HepG2 (cell line): ENCODE results near the gene PATE4. TPM values are rescaled to one million over a fixed set of nuclear protein-coding genes. Genes with fewer than 3 reads are reported as not detected.

Source experiments
- BRCA1 ChIP-seq: sonication (generic); formaldehyde crosslinking; IDR thresholded peaks from 2 replicates; pipeline ENCODE4 v1.4.0; 2020; ENCODE audit warnings: missing genetic modification reagents
- CAMTA2 ChIP-seq: sonication (generic); formaldehyde crosslinking; IDR thresholded peaks from 2 replicates; pipeline ENCODE4 v1.4.0; 2020; ENCODE audit warnings: mild to moderate bottlenecking, missing genetic modification reagents, borderline replicate concordance
- DNMT1 ChIP-seq: sonication (generic); formaldehyde crosslinking; IDR thresholded peaks from 2 replicates; pipeline ENCODE4 v1.5.1; 2020; ENCODE audit warnings: mild to moderate bottlenecking, missing genetic modification reagents
- ELF4 ChIP-seq: sonication (generic); formaldehyde crosslinking; IDR thresholded peaks from 2 replicates; pipeline ENCODE4 v1.5.0; 2020; ENCODE audit warnings: missing genetic modification reagents, mild to moderate bottlenecking, moderate library complexity, borderline replicate concordance
- FOXP1 ChIP-seq, 2 experiments: fragments of 450-650 bp in 1 of 2; IDR thresholded peaks; 2 replicates each; pipeline ENCODE4 v1.6.1; 2017 to 2018; ENCODE audit warnings: antibody characterized with exemption in 1 of 2
- MEIS2 ChIP-seq: sonication (generic); formaldehyde crosslinking; IDR thresholded peaks from 2 replicates; pipeline ENCODE4 v1.9.0; 2021; ENCODE audit warnings: mild to moderate bottlenecking, missing genetic modification reagents
- PHF5A ChIP-seq: IDR thresholded peaks from one replicate; pipeline ENCODE4 v1.6.1; 2018; ENCODE audit warnings: low read depth, missing genetic modification reagents; ENCODE audit not compliant: unreplicated experiment
- RFXANK ChIP-seq: IDR thresholded peaks from 2 replicates; pipeline ENCODE4 v1.6.1; 2016
- STAG1 ChIP-seq: sonication (generic); formaldehyde crosslinking; IDR thresholded peaks from 2 replicates; pipeline ENCODE4 v1.4.0; 2020; ENCODE audit warnings: missing genetic modification reagents
- ZKSCAN5 ChIP-seq: sonication (generic); formaldehyde crosslinking; IDR thresholded peaks from 2 replicates; pipeline ENCODE4 v1.5.1; 2020; ENCODE audit warnings: mild to moderate bottlenecking, missing genetic modification reagents
- ZNF207 ChIP-seq: fragments of 450-650 bp; IDR thresholded peaks from 2 replicates; pipeline ENCODE4 v1.6.1; 2016; ENCODE audit warnings: antibody characterized with exemption, borderline replicate concordance
- ZNF263 ChIP-seq: sonication (generic); formaldehyde crosslinking; IDR thresholded peaks from 2 replicates; pipeline ENCODE4 v1.4.0; 2020; ENCODE audit warnings: missing genetic modification reagents
- ZNF670 ChIP-seq: sonication (generic); formaldehyde crosslinking; IDR thresholded peaks from 2 replicates; pipeline ENCODE4 v1.8.0; 2022; ENCODE audit warnings: mild to moderate bottlenecking, missing genetic modification reagents, borderline replicate concordance
- ZNF678 ChIP-seq: sonication (generic); formaldehyde crosslinking; IDR thresholded peaks from 2 replicates; pipeline ENCODE4 v1.4.0; 2020; ENCODE audit warnings: mild to moderate bottlenecking, missing genetic modification reagents
- ZNF746 ChIP-seq: sonication (generic); formaldehyde crosslinking; IDR thresholded peaks from 2 replicates; pipeline ENCODE4 v1.8.0; 2022; ENCODE audit warnings: mild to moderate bottlenecking, missing genetic modification reagents
- ZNF75D ChIP-seq: sonication (generic); formaldehyde crosslinking; IDR thresholded peaks from 2 replicates; pipeline ENCODE4 v1.8.1; 2023; ENCODE audit warnings: missing genetic modification reagents, mild to moderate bottlenecking, borderline replicate concordance
- polyA plus RNA-seq, 8 experiments: library from polyadenylated mRNA; depleted of rRNA in 3 of 8; stranded (reverse) in 7 of 8; unstranded in 1 of 8; fragments of >200 nt; fragmentation: Illumina TruSeq in 4 of 8; extraction: Trizol in 4 of 8; gene quantifications; 2 replicates each; pipeline versions ENCODE4 v1.2.1 to v1.2.3, GENCODE V29; 2011 to 2016; ENCODE audit warnings: low read depth in 4 of 8, missing spikeins in 1 of 8, mixed read lengths in 1 of 8; ENCODE audit not compliant: insufficient read depth in 1 of 8
- total RNA-seq, 5 experiments: library from RNA; depleted of rRNA; stranded (reverse); fragments of >200 nt; fragmentation: Illumina TruSeq; extraction: Trizol; gene quantifications; 2 replicates each; pipeline ENCODE4 v1.2.3, GENCODE V29; 2016; ENCODE audit warnings: low read depth in 1 of 5
- TF ChIP-seq, protein P1 (sequence below): sonication (generic); formaldehyde crosslinking; IDR thresholded peaks from 2 replicates; pipeline ENCODE4 v1.5.0; 2020; ENCODE audit warnings: mild to moderate bottlenecking, missing genetic modification reagents, borderline replicate concordance
- TF ChIP-seq, protein P2 (sequence below): IDR thresholded peaks from 2 replicates; pipeline ENCODE4 v1.6.1; 2016; ENCODE audit warnings: low read depth
- TF ChIP-seq, protein P3 (sequence below): sonication (generic); formaldehyde crosslinking; IDR thresholded peaks from 2 replicates; pipeline ENCODE4 v1.4.0; 2020; ENCODE audit warnings: missing genetic modification reagents
- TF ChIP-seq, protein P4 (sequence below): IDR thresholded peaks from 2 replicates; pipeline ENCODE4 v1.6.1; 2016; ENCODE audit warnings: low read depth, borderline replicate concordance
- TF ChIP-seq, protein P5 (sequence below): sonication (generic); formaldehyde crosslinking; IDR thresholded peaks from 2 replicates; pipeline ENCODE4 v1.4.0; 2020; ENCODE audit warnings: mild to moderate bottlenecking, missing genetic modification reagents

Gene PATE4
- total and polyA plus RNA-seq, 2 of the 13 experiments (the other 11 are each of a cell fraction or from before 2014, with no cell fraction given), result not detected

DNA sequence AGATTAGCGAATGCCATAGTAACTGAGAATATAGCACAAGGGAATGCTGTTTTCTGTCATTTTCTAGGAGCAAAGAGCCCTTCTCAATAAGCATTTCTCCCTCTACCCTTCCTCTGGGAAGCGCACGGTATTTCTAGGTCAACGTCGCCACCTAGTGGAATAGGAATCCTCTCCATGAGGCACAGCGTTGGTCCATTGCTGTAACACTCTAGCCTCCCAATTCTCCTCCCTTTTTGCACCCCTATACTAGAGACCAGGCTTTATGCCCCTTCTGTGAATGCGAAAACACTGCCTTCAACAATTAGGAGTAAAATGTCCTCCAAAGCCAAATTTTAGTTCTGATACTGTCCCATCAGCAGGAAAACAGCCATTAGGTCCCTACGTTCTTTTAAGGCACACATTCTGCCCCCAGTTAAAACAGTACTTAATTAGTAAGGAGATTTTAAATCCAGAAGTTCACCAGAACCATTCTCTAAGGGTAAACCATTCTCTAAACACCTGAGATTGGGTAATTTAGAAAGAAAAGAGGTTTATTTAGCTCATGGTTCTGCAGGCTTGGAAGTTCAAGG lies 41.5 kb downstream of the PATE4 start (continued):
- TF ChIP-seq, protein P1, sequence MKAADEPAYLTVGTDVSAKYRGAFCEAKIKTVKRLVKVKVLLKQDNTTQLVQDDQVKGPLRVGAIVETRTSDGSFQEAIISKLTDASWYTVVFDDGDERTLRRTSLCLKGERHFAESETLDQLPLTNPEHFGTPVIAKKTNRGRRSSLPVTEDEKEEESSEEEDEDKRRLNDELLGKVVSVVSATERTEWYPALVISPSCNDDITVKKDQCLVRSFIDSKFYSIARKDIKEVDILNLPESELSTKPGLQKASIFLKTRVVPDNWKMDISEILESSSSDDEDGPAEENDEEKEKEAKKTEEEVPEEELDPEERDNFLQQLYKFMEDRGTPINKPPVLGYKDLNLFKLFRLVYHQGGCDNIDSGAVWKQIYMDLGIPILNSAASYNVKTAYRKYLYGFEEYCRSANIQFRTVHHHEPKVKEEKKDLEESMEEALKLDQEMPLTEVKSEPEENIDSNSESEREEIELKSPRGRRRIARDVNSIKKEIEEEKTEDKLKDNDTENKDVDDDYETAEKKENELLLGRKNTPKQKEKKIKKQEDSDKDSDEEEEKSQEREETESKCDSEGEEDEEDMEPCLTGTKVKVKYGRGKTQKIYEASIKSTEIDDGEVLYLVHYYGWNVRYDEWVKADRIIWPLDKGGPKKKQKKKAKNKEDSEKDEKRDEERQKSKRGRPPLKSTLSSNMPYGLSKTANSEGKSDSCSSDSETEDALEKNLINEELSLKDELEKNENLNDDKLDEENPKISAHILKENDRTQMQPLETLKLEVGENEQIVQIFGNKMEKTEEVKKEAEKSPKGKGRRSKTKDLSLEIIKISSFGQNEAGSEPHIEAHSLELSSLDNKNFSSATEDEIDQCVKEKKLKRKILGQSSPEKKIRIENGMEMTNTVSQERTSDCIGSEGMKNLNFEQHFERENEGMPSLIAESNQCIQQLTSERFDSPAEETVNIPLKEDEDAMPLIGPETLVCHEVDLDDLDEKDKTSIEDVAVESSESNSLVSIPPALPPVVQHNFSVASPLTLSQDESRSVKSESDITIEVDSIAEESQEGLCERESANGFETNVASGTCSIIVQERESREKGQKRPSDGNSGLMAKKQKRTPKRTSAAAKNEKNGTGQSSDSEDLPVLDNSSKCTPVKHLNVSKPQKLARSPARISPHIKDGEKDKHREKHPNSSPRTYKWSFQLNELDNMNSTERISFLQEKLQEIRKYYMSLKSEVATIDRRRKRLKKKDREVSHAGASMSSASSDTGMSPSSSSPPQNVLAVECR (CRISPR knock-in tag), result no peak
- TF ChIP-seq ZNF678 (CRISPR knock-in tag) (no peak), FOXP1 (IDR thresholded peaks at IDR 0.05) (no peak), FOXP1 (CRISPR knock-in tag; IDR thresholded peaks at IDR 0.05) (no peak), MEIS2 (CRISPR knock-in tag) (no peak), CAMTA2 (CRISPR knock-in tag) (no peak), ZNF263 (CRISPR knock-in tag) (no peak), ZKSCAN5 (no peak), ZNF670 (no peak), ZNF75D (CRISPR knock-in tag) (no peak), ZNF207 (no peak), STAG1 (CRISPR knock-in tag) (peak; percentile 90), DNMT1 (CRISPR knock-in tag) (no peak), RFXANK (CRISPR knock-in tag) (no peak), ELF4 (CRISPR knock-in tag) (no peak), BRCA1 (no peak), PHF5A (CRISPR knock-in tag) (no peak), ZNF746 (no peak)
- TF ChIP-seq, protein P2, sequence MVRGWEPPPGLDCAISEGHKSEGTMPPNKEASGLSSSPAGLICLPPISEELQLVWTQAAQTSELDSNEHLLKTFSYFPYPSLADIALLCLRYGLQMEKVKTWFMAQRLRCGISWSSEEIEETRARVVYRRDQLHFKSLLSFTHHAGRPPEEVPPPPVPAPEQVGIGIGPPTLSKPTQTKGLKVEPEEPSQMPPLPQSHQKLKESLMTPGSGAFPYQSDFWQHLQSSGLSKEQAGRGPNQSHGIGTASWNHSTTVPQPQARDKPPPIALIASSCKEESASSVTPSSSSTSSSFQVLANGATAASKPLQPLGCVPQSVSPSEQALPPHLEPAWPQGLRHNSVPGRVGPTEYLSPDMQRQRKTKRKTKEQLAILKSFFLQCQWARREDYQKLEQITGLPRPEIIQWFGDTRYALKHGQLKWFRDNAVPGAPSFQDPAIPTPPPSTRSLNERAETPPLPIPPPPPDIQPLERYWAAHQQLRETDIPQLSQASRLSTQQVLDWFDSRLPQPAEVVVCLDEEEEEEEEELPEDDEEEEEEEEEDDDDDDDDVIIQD (CRISPR knock-in tag), result no peak
- TF ChIP-seq, protein P3, sequence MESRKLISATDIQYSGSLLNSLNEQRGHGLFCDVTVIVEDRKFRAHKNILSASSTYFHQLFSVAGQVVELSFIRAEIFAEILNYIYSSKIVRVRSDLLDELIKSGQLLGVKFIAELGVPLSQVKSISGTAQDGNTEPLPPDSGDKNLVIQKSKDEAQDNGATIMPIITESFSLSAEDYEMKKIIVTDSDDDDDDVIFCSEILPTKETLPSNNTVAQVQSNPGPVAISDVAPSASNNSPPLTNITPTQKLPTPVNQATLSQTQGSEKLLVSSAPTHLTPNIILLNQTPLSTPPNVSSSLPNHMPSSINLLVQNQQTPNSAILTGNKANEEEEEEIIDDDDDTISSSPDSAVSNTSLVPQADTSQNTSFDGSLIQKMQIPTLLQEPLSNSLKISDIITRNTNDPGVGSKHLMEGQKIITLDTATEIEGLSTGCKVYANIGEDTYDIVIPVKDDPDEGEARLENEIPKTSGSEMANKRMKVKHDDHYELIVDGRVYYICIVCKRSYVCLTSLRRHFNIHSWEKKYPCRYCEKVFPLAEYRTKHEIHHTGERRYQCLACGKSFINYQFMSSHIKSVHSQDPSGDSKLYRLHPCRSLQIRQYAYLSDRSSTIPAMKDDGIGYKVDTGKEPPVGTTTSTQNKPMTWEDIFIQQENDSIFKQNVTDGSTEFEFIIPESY (CRISPR knock-in tag), result no peak
- TF ChIP-seq, protein P4, sequence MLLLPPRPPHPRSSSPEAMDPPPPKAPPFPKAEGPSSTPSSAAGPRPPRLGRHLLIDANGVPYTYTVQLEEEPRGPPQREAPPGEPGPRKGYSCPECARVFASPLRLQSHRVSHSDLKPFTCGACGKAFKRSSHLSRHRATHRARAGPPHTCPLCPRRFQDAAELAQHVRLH, result no peak
- TF ChIP-seq, protein P5, sequence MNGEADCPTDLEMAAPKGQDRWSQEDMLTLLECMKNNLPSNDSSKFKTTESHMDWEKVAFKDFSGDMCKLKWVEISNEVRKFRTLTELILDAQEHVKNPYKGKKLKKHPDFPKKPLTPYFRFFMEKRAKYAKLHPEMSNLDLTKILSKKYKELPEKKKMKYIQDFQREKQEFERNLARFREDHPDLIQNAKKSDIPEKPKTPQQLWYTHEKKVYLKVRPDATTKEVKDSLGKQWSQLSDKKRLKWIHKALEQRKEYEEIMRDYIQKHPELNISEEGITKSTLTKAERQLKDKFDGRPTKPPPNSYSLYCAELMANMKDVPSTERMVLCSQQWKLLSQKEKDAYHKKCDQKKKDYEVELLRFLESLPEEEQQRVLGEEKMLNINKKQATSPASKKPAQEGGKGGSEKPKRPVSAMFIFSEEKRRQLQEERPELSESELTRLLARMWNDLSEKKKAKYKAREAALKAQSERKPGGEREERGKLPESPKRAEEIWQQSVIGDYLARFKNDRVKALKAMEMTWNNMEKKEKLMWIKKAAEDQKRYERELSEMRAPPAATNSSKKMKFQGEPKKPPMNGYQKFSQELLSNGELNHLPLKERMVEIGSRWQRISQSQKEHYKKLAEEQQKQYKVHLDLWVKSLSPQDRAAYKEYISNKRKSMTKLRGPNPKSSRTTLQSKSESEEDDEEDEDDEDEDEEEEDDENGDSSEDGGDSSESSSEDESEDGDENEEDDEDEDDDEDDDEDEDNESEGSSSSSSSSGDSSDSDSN (CRISPR knock-in tag), result 0 out of 2 replicates have a peak, but pooled peaks have one; percentile 20
